Endodermal cell (in vitro differentiated cells): ENCODE results near the gene ARL15. TPM values are rescaled to one million over a fixed set of nuclear protein-coding genes. Genes with fewer than 3 reads are reported as not detected.

Experiments
- DNase-seq: peaks from one replicate; pipeline ENCODE4 v3.0.0-alpha.2; 2017
- H3K27ac ChIP-seq: 2 replicates; pipeline ENCODE4 v1.5.1; 2013; ENCODE audit warnings: mild to moderate bottlenecking, low read depth, low read length, moderate library complexity
- H3K27me3 ChIP-seq: 2 replicates; pipeline ENCODE4 v1.6.1; 2013; ENCODE audit warnings: mild to moderate bottlenecking, low read length, moderate library complexity; ENCODE audit not compliant: insufficient read depth, control insufficient read depth, poor library complexity, severe bottlenecking
- H3K36me3 ChIP-seq: 2 replicates; pipeline ENCODE4 v1.7.0; 2013; ENCODE audit warnings: mild to moderate bottlenecking, low read length, moderate library complexity; ENCODE audit not compliant: control insufficient read depth, insufficient read depth
- H3K4me1 ChIP-seq: one replicate; pipeline ENCODE4 v1.7.0; 2013; ENCODE audit warnings: low read length; ENCODE audit not compliant: control insufficient read depth, insufficient read depth
- H3K4me3 ChIP-seq: 2 replicates; pipeline ENCODE4 v1.5.1; 2013; ENCODE audit warnings: mild to moderate bottlenecking, low read length, moderate library complexity
- H3K9ac ChIP-seq: 2 replicates; pipeline ENCODE4 v1.6.1; 2013; ENCODE audit warnings: mild to moderate bottlenecking, low read length, moderate library complexity; ENCODE audit not compliant: poor library complexity, severe bottlenecking; ENCODE audit errors: extremely low read depth
- H3K9me3 ChIP-seq: 2 replicates; pipeline ENCODE4 v1.6.1; 2013; ENCODE audit warnings: mild to moderate bottlenecking, low read length, moderate library complexity; ENCODE audit not compliant: control insufficient read depth
- H3K27ac Mint-ChIP-seq: 2 replicates; pipeline ENCODE4 v1.8.0; 2020; ENCODE audit warnings: mixed read lengths
- H3K27me3 Mint-ChIP-seq: 2 replicates; pipeline ENCODE4 v1.8.0; 2021; ENCODE audit warnings: mild to moderate bottlenecking, mixed read lengths; ENCODE audit not compliant: insufficient read depth
- H3K36me3 Mint-ChIP-seq: 2 replicates; pipeline ENCODE4 v1.8.0; 2020; ENCODE audit warnings: low read depth, mixed read lengths
- H3K4me1 Mint-ChIP-seq: 2 replicates; pipeline ENCODE4 v1.8.0; 2020; ENCODE audit warnings: mixed read lengths
- H3K4me3 Mint-ChIP-seq: 2 replicates; pipeline ENCODE4 v1.8.0; 2020; ENCODE audit warnings: mild to moderate bottlenecking, moderate library complexity, mixed read lengths
- H3K9me3 Mint-ChIP-seq: 2 replicates; pipeline ENCODE4 v1.8.0; 2020; ENCODE audit warnings: mild to moderate bottlenecking, mixed read lengths
- CTCF ChIP-seq: fragments of 200-600 bp; sonication (generic); conservative IDR thresholded peaks from 2 replicates; pipeline ENCODE4 v1.5.0; 2021; ENCODE audit warnings: antibody characterized with exemption, mild to moderate bottlenecking
- WGBS, 2 experiments: methylation state at CpG; one replicate each; pipeline versions ENCODE4 v1.1.5 to v1.1.7; 2013; ENCODE audit warnings: missing lambda C conversion rate in 2 of 2, mixed read lengths in 1 of 2; ENCODE audit not compliant: insufficient coverage in 1 of 2, insufficient read length in 1 of 2; 5-methylcytosine and 5-hydroxymethylcytosine counted together
- total RNA-seq, 2 donors: library from RNA; stranded (reverse); fragmentation: NEBNext Ultra II Directional in 1 of 2; extraction: Animal tissue kit (Norgen Biotek cat#: 25700) in 1 of 2; gene quantifications; 2 replicates in 1 of 2; 3 replicates in 1 of 2; pipeline ENCODE4 v1.2.1, GENCODE V29; 2021

ARL15 gene
- total RNA-seq, 2 donors from 2014 or later: 23.3 to 24.0 TPM

- no peak overlapping the region for H3K27ac Mint-ChIP-seq
- TF ChIP-seq CTCF: no peak
- no peak for DNase-seq
- H3K4me3 Mint-ChIP-seq: no peak overlapping the region
- no peaks in the 10 kb centered on the region for H3K9me3 Mint-ChIP-seq
- no peak overlapping the region for H3K27ac ChIP-seq
- 77% methylated on average over 1 of the region's 1 CpG; no CpG with 5 or more reads in 1 of the 2 experiments for WGBS, 2 experiments
- H3K9me3 ChIP-seq: no peaks in the 10 kb centered on the region
- no peak overlapping the region for H3K4me3 ChIP-seq
- no peak overlapping the region for H3K9ac ChIP-seq
- no peaks in the 10 kb centered on the region for H3K27me3 Mint-ChIP-seq
- no peaks in the 10 kb centered on the region for H3K36me3 Mint-ChIP-seq
- H3K4me1 ChIP-seq: no peaks in the 10 kb centered on the region
- H3K27me3 ChIP-seq: no peaks in the 10 kb centered on the region
- H3K4me1 Mint-ChIP-seq: peaks cover 12% of the 10 kb centered on the region
- H3K36me3 ChIP-seq: no peaks in the 10 kb centered on the region
Measured at GRCh38 chr5:54040804-54041203, 269.6 kb downstream of the ARL15 start.

- peaks cover 6% of the 10 kb centered on the region for H3K4me1 Mint-ChIP-seq
- Histone ChIP-seq H3K9ac (no peak overlapping the region), H3K9me3 (no peaks in the 10 kb centered on the region), H3K4me3 (no peak overlapping the region), H3K36me3 (no peaks in the 10 kb centered on the region), H3K27me3 (no peaks in the 10 kb centered on the region), H3K4me1 (no peaks in the 10 kb centered on the region), H3K27ac (no peak overlapping the region)
- WGBS, 2 experiments: 94 to 100% methylated on average over 1 of the region's 1 CpG
- no peak for TF ChIP-seq CTCF
- no peaks in the 10 kb centered on the region for H3K9me3 Mint-ChIP-seq
- H3K4me3 Mint-ChIP-seq: no peak overlapping the region
- H3K27me3 Mint-ChIP-seq: no peaks in the 10 kb centered on the region
- H3K36me3 Mint-ChIP-seq: no peaks in the 10 kb centered on the region
- no peak for DNase-seq
- H3K27ac Mint-ChIP-seq: no peak overlapping the region
Measured at GRCh38 chr5:54040018-54040417, 270.4 kb downstream of the ARL15 start.

- no peak for TF ChIP-seq CTCF
- Histone ChIP-seq H3K9me3 (no peaks in the 10 kb centered on the region), H3K27me3 (no peaks in the 10 kb centered on the region), H3K9ac (no peak overlapping the region), H3K27ac (no peak overlapping the region), H3K4me1 (no peaks in the 10 kb centered on the region), H3K4me3 (no peak overlapping the region), H3K36me3 (no peaks in the 10 kb centered on the region)
- DNase-seq: no peak
- Mint-ChIP-seq H3K4me1 (peaks cover 1% of the 10 kb centered on the region), H3K4me3 (no peak overlapping the region), H3K9me3 (peaks cover 4% of the 10 kb centered on the region), H3K27ac (no peak overlapping the region), H3K27me3 (no peaks in the 10 kb centered on the region), H3K36me3 (peaks cover 5% of the 10 kb centered on the region)
- WGBS, 2 experiments: 96 to 100% methylated on average over 1 of the region's 1 CpG
Measured at GRCh38 chr5:54037205-54037604, 273.2 kb downstream of the ARL15 start.
